ENCODE results near the gene ZNF384.

Gene ZNF384

GRCh38 chr12:6723607-6724408 lies 34.6 kb upstream of the ZNF384 start, which contains the start of gene COPS7A (continued):
- TF ChIP-seq REST (tag by site-specific recombination; IDR thresholded peaks at IDR 0.05) (peak; percentile 22; the same call in 1 of the 2 replicates), ZNF2 (tag by site-specific recombination; IDR thresholded peaks at IDR 0.05) (no peak; the same call in 1 of the 2 replicates), ZNF510 (tag by site-specific recombination; IDR thresholded peaks at IDR 0.05; ENCODE audit: insufficient replicate concordance) (no peak), ZNF202 (tag by site-specific recombination; IDR thresholded peaks at IDR 0.05; ENCODE audit: borderline replicate concordance) (no peak), ZNF335 (tag by site-specific recombination; conservative IDR thresholded peaks at IDR 0.05) (peak; percentile 92), ZNF600 (tag by site-specific recombination; IDR thresholded peaks at IDR 0.05) (peak; percentile 74), ZNF23 (tag by site-specific recombination; IDR thresholded peaks at IDR 0.05; ENCODE audit: borderline replicate concordance) (no peak), PRDM4 (tag by site-specific recombination; IDR thresholded peaks at IDR 0.05) (no peak), IKZF3 (tag by site-specific recombination; IDR thresholded peaks at IDR 0.05) (peak; percentile 45; the same call in 1 of the 2 replicates), KLF17 (tag by site-specific recombination; IDR thresholded peaks at IDR 0.05) (peak; percentile 76), PBX3 (CRISPR knock-in tag; IDR thresholded peaks at IDR 0.05) (0 out of 2 replicates have a peak, but pooled peaks have one; percentile 55), ZNF645 (tag by site-specific recombination; IDR thresholded peaks at IDR 0.05) (no peak), ZNF366 (tag by site-specific recombination; conservative IDR thresholded peaks at IDR 0.05) (peak; percentile 92), ZNF426 (tag by site-specific recombination; IDR thresholded peaks at IDR 0.05) (no peak), FEZF1 (tag by site-specific recombination; IDR thresholded peaks at IDR 0.05) (peak; percentile 66), ZBTB8A (tag by site-specific recombination; IDR thresholded peaks at IDR 0.05) (peak; percentile 68), ZBTB1 (tag by site-specific recombination; IDR thresholded peaks at IDR 0.05) (0 out of 2 replicates have a peak, but pooled peaks have one; percentile 42), ZNF10 (tag by site-specific recombination; IDR thresholded peaks at IDR 0.05) (peak; percentile 85), SP2 (tag by site-specific recombination; IDR thresholded peaks at IDR 0.05) (peak; percentile 98), ZIC2 (tag by site-specific recombination; IDR thresholded peaks at IDR 0.05) (peak; percentile 74), ZNF18 (tag by site-specific recombination; IDR thresholded peaks at IDR 0.05) (no peak), ZNF174 (tag by site-specific recombination; IDR thresholded peaks at IDR 0.05) (no peak), ZBTB21 (tag by site-specific recombination; IDR thresholded peaks at IDR 0.05) (peak; percentile 89), ZSCAN23 (tag by site-specific recombination; IDR thresholded peaks at IDR 0.05) (no peak), ZBTB20 (tag by site-specific recombination; IDR thresholded peaks at IDR 0.05) (peak; percentile 21; the same call in 1 of the 2 replicates), MZF1 (tag by site-specific recombination; IDR thresholded peaks at IDR 0.05; ENCODE audit: borderline replicate concordance) (no peak), ZFP37 (tag by site-specific recombination; IDR thresholded peaks at IDR 0.05) (peak; percentile 38; the same call in 1 of the 2 replicates), ZNF677 (tag by site-specific recombination; IDR thresholded peaks at IDR 0.05) (no peak)
